ENCODE data around the gene SARNP. TPM values are rescaled to one million over a fixed set of nuclear protein-coding genes. Genes with fewer than 3 reads are reported as not detected.

Gene SARNP
- total and polyA plus RNA-seq, 2 donors (not counting 1 experiment from before 2014, with no cell fraction given): 88.5 to 183 TPM

DNA sequence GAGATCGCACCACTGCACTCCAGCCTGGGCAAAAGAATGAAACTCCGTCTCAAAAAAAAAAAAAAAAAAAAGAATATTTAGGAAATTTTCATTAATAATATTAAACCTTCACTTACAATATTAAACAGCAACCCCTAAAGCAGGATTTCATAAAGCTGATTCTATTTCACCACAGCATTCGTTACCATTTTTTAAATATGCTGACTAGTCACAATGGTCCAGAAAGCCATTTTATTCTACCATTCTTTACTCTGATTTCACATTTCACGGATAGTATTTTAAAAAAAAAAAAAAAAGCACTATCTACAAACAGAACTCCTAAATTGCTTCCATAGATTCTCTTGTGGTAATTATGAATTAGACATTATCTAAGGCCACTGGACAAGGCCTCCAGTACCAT, 27.6 kb downstream of the SARNP start:
- Histone ChIP-seq H3K4me2 (ENCODE audit: extremely low read depth, insufficient read depth, low read length) (no peak overlapping the region), H3K79me2 (ENCODE audit: control insufficient read depth, insufficient read depth, low read length) (no peaks in the 10 kb centered on the region), H3K27me3 (ENCODE audit: control insufficient read depth, insufficient read depth, low read length) (no peaks in the 10 kb centered on the region), H3K36me3 (ENCODE audit: control insufficient read depth, insufficient read depth, low read length) (peaks cover 13% of the 10 kb centered on the region), H4K20me1 (ENCODE audit: control insufficient read depth, extremely low read depth, insufficient read depth, low read length) (no peaks in the 10 kb centered on the region), H3K4me3 (replicated peaks in 1 of 4; ENCODE audit: control extremely low read depth in 1 of 4, insufficient read depth in 1 of 4, low read depth in 3 of 4, low read length in 4 of 4) (no peak overlapping the region), H2AFZ (ENCODE audit: low read length) (no peak overlapping the region), H3K9me3 (ENCODE audit: control insufficient read depth, insufficient read depth, low read depth, low read length) (no peaks in the 10 kb centered on the region), H3K9ac (ENCODE audit: insufficient read depth, low read length) (no peak overlapping the region), H3K4me1 (ENCODE audit: control insufficient read depth, extremely low read depth, insufficient read depth, low read length) (no peaks in the 10 kb centered on the region), H3K27ac (ENCODE audit: insufficient read depth, low read length) (no peak overlapping the region)
- DNase-seq (ENCODE audit: low read depth in 2 of 2): no peak
- TF ChIP-seq CTCF (conservative IDR thresholded peaks at IDR 0.05 in 1 of 2, IDR thresholded peaks at IDR 0.05 in 1 of 2; ENCODE audit: low read depth in 1 of 2, low read length in 2 of 2) (no peak), EZH2 (IDR thresholded peaks at IDR 0.05; ENCODE audit: low read length, missing control alignments) (no peak)

DNA sequence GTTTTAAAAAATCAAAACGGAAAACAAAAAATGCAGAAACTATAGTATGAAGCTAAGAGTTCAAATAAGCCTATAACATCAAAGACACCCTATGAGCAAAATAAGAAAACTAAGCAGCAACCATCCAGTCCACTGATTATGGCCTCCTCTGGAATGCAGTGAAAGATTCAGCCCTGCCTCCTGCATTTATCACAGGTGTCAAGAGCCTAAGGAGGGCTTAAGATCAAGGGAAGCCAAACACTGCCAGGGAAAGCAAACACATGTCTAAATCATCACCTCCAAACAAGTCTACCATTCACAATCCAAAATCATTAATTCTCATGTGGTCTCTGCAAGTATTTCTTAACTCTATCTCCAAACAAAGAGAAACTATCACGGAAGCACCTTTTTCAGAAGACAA, 28.4 kb downstream of the SARNP start:
- no peaks in the 10 kb centered on the region for H3K9me3 ChIP-seq (ENCODE audit: control insufficient read depth, insufficient read depth, low read depth, low read length)
- DNase-seq (ENCODE audit: low read depth in 2 of 2): no peak
- no peaks in the 10 kb centered on the region for H3K27me3 ChIP-seq (ENCODE audit: control insufficient read depth, insufficient read depth, low read length)
- no peak overlapping the region for H3K9ac ChIP-seq (ENCODE audit: insufficient read depth, low read length)
- no peak overlapping the region for H3K4me2 ChIP-seq (ENCODE audit: extremely low read depth, insufficient read depth, low read length)
- H3K79me2 ChIP-seq (ENCODE audit: control insufficient read depth, insufficient read depth, low read length): no peaks in the 10 kb centered on the region
- H3K27ac ChIP-seq (ENCODE audit: insufficient read depth, low read length): no peak overlapping the region
- no peak overlapping the region for H2AFZ ChIP-seq (ENCODE audit: low read length)
- TF ChIP-seq EZH2 (IDR thresholded peaks at IDR 0.05; ENCODE audit: low read length, missing control alignments) (no peak), CTCF (conservative IDR thresholded peaks at IDR 0.05 in 1 of 2, IDR thresholded peaks at IDR 0.05 in 1 of 2; ENCODE audit: low read depth in 1 of 2, low read length in 2 of 2) (no peak)
- no peaks in the 10 kb centered on the region for H4K20me1 ChIP-seq (ENCODE audit: control insufficient read depth, extremely low read depth, insufficient read depth, low read length)
- no peaks in the 10 kb centered on the region for H3K4me1 ChIP-seq (ENCODE audit: control insufficient read depth, extremely low read depth, insufficient read depth, low read length)
- H3K4me3 ChIP-seq (replicated peaks in 1 of 4; ENCODE audit: control extremely low read depth in 1 of 4, insufficient read depth in 1 of 4, low read depth in 3 of 4, low read length in 4 of 4): no peak overlapping the region
- peaks cover 14% of the 10 kb centered on the region for H3K36me3 ChIP-seq (ENCODE audit: control insufficient read depth, insufficient read depth, low read length)

DNA sequence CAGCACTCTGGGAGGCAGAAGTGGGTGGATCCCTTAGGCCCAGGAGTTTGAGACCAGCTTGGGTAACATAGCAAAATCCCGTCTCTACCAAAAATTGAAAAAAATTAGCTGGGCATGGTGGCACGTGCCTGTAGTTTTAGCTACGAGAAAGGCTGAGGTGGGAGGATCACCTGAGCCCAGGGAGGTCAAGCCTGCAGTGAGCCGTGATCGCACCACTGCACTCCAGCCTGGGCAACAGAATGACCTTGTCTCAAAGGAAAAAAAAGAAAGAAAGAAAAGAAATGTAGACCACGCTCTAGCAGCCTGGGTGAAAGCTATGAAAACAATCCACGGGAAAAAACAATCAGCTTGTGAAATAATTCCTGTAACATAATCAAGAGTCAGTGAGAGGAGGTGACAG, 29.0 kb downstream of the SARNP start:
- H3K36me3 ChIP-seq (ENCODE audit: control insufficient read depth, insufficient read depth, low read length): peaks cover 17% of the 10 kb centered on the region
- DNase-seq (ENCODE audit: low read depth in 2 of 2): no peak

More for the DNA sequence above, 29.0 kb downstream of the SARNP start:
- Histone ChIP-seq H3K79me2 (ENCODE audit: control insufficient read depth, insufficient read depth, low read length) (no peaks in the 10 kb centered on the region), H3K4me1 (ENCODE audit: control insufficient read depth, extremely low read depth, insufficient read depth, low read length) (no peaks in the 10 kb centered on the region), H3K27ac (ENCODE audit: insufficient read depth, low read length) (no peak overlapping the region), H4K20me1 (ENCODE audit: control insufficient read depth, extremely low read depth, insufficient read depth, low read length) (no peaks in the 10 kb centered on the region), H3K9ac (ENCODE audit: insufficient read depth, low read length) (no peak overlapping the region), H3K9me3 (ENCODE audit: control insufficient read depth, insufficient read depth, low read depth, low read length) (no peaks in the 10 kb centered on the region), H3K4me3 (replicated peaks in 1 of 4; ENCODE audit: control extremely low read depth in 1 of 4, insufficient read depth in 1 of 4, low read depth in 3 of 4, low read length in 4 of 4) (no peak overlapping the region), H3K27me3 (ENCODE audit: control insufficient read depth, insufficient read depth, low read length) (no peaks in the 10 kb centered on the region), H3K4me2 (ENCODE audit: extremely low read depth, insufficient read depth, low read length) (no peak overlapping the region), H2AFZ (ENCODE audit: low read length) (no peak overlapping the region)
- no peak for TF ChIP-seq EZH2 (IDR thresholded peaks at IDR 0.05; ENCODE audit: low read length, missing control alignments)
- no peak for TF ChIP-seq CTCF (conservative IDR thresholded peaks at IDR 0.05 in 1 of 2, IDR thresholded peaks at IDR 0.05 in 1 of 2; ENCODE audit: low read depth in 1 of 2, low read length in 2 of 2)
